Smooth muscle cell (in vitro differentiated cells): ENCODE measurements around the gene TTC39B. TPM values are rescaled to one million over a fixed set of nuclear protein-coding genes. Genes with fewer than 3 reads are reported as not detected.

Source experiments
- DNase-seq: peaks from one replicate; lab custom pipeline; 2025; ENCODE audit not compliant: unreplicated experiment; lab: John Stamatoyannopoulos, UW
- H2AFZ ChIP-seq: fragments of 200-600 bp; sonication (generic); 2 replicates; pipeline ENCODE4 v1.6.0; 2016; ENCODE audit warnings: antibody characterized with exemption, low read depth, mild to moderate bottlenecking
- H3F3A ChIP-seq: fragments of 200-600 bp; sonication (generic); 2 replicates; pipeline ENCODE4 v1.6.0; 2017; ENCODE audit warnings: antibody characterized with exemption, low read depth
- H3K27ac ChIP-seq: fragments of 200-600 bp; sonication (generic); 2 replicates; pipeline ENCODE4 v1.5.1; 2016; ENCODE audit warnings: low read depth, mild to moderate bottlenecking
- H3K27me3 ChIP-seq: fragments of 200-600 bp; sonication (generic); 2 replicates; pipeline ENCODE4 v1.6.1; 2016; ENCODE audit warnings: low read depth, mild to moderate bottlenecking
- H3K36me3 ChIP-seq: fragments of 200-600 bp; sonication (generic); 2 replicates; pipeline ENCODE4 v1.5.1; 2016; ENCODE audit warnings: low read depth
- H3K4me1 ChIP-seq: fragments of 200-600 bp; sonication (generic); 2 replicates; pipeline ENCODE4 v1.5.1; 2016; ENCODE audit warnings: low read depth
- H3K4me2 ChIP-seq: fragments of 200-600 bp; sonication (generic); 2 replicates; pipeline ENCODE4 v1.6.0; 2016; ENCODE audit warnings: mild to moderate bottlenecking
- H3K4me3 ChIP-seq: fragments of 200-600 bp; sonication (generic); 2 replicates; pipeline ENCODE4 v1.5.1; 2016; ENCODE audit warnings: mild to moderate bottlenecking
- H3K79me2 ChIP-seq: fragments of 200-600 bp; sonication (generic); 2 replicates; pipeline ENCODE4 v1.6.0; 2016; ENCODE audit warnings: low read depth, mild to moderate bottlenecking
- H3K9ac ChIP-seq: fragments of 200-600 bp; sonication (generic); 2 replicates; pipeline ENCODE4 v1.6.0; 2016; ENCODE audit warnings: low read depth
- H3K9me3 ChIP-seq: fragments of 200-600 bp; sonication (generic); replicated peaks from 2 replicates; pipeline ENCODE4 v1.5.1; 2016; ENCODE audit warnings: low read depth
- H4K20me1 ChIP-seq: fragments of 200-600 bp; sonication (generic); 2 replicates; pipeline ENCODE4 v1.6.0; 2016; ENCODE audit warnings: low read depth
- WGBS: methylation state at CpG from one replicate; pipeline ENCODE4 v1.1.7; 2016; ENCODE audit warnings: low lambda C conversion rate; 5-methylcytosine and 5-hydroxymethylcytosine counted together
- polyA plus RNA-seq: library from polyadenylated mRNA; unstranded; fragments of >200 nt; fragmentation: Nextera tagmentation; extraction: Ambion mirVana; gene quantifications from 2 replicates; pipeline ENCODE4 v1.2.1, GENCODE V29; 2016
- total RNA-seq: library from RNA; depleted of rRNA; stranded (reverse); fragments of >200 nt; gene quantifications from 2 replicates; pipeline ENCODE4 v1.2.3, GENCODE V29; 2014
- TF ChIP-seq, protein P1 (sequence below): fragments of 200-600 bp; sonication (generic); IDR thresholded peaks from 2 replicates; pipeline ENCODE4 v1.5.1; 2017; ENCODE audit warnings: borderline replicate concordance, mild to moderate bottlenecking, antibody characterized with exemption; ENCODE audit not compliant: insufficient read depth, poor library complexity, severe bottlenecking

TTC39B gene
- total and polyA plus RNA-seq, 2 experiments from 2014 or later = 3.8 to 13.3 TPM

DNA sequence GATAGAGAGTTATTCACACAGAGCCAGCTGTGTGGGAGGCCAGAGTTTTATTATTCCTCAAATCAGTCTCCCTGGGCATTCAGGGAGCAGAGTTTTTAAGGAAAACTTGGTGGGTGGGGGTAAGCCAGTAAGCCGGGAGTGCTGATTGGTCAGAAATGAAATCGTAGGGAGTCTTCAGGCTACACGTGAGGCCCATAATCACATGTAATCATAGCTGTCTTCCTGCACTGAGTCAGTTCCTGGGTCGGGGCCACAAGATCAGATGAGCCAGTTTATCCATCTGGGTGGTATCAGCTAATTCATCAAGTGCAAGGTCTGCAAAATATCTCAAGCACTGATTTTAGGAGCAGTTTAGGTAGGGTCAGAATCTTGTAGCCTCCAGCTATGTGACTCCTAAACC is 10.8 kb upstream of the TTC39B start:
- Histone ChIP-seq H3K4me2 (peak overlapping the region; percentile 31), H3K4me1 (no peaks in the 10 kb centered on the region), H3K9me3 (no peaks in the 10 kb centered on the region), H2AFZ (no peak overlapping the region), H3K36me3 (no peaks in the 10 kb centered on the region), H3K27ac (peak overlapping the region; percentile 49), H3K27me3 (no peaks in the 10 kb centered on the region), H3K4me3 (no peak overlapping the region), H3K9ac (no peak overlapping the region), H3F3A (no peaks in the 10 kb centered on the region), H4K20me1 (no peaks in the 10 kb centered on the region), H3K79me2 (no peaks in the 10 kb centered on the region)
- TF ChIP-seq, protein P1, sequence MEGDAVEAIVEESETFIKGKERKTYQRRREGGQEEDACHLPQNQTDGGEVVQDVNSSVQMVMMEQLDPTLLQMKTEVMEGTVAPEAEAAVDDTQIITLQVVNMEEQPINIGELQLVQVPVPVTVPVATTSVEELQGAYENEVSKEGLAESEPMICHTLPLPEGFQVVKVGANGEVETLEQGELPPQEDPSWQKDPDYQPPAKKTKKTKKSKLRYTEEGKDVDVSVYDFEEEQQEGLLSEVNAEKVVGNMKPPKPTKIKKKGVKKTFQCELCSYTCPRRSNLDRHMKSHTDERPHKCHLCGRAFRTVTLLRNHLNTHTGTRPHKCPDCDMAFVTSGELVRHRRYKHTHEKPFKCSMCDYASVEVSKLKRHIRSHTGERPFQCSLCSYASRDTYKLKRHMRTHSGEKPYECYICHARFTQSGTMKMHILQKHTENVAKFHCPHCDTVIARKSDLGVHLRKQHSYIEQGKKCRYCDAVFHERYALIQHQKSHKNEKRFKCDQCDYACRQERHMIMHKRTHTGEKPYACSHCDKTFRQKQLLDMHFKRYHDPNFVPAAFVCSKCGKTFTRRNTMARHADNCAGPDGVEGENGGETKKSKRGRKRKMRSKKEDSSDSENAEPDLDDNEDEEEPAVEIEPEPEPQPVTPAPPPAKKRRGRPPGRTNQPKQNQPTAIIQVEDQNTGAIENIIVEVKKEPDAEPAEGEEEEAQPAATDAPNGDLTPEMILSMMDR = no peak
- 25% methylated on average over 4 of the region's 4 CpGs for WGBS
- no peak for DNase-seq

DNA sequence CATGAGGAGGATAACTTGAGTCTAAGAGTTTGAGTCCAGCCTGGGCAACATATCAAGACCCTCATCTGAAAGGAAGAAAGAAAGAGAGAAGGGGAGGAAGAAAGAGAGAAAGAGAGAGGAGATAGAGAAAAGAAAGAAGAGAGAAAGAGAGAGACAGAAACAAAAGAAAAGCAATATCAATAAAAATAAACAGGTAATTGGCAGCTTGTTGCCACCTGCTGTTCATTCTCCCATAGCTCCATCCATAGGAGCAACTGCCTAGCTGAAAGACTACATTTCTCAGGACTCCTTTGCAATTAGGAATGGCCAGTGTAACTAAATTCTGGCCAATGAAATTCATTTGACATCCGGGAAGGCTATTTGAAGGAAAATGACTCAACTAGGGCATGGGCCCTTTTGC is 4.6 kb upstream of the TTC39B start:
- no peak for DNase-seq
- TF ChIP-seq, protein P1 = no peak
- H3F3A ChIP-seq = peaks cover 5% of the 10 kb centered on the region
- no peaks in the 10 kb centered on the region for H3K4me1 ChIP-seq
- H3K9me3 ChIP-seq = no peaks in the 10 kb centered on the region
- no peaks in the 10 kb centered on the region for H3K79me2 ChIP-seq
- no peak overlapping the region for H3K27ac ChIP-seq
- no peak overlapping the region for H3K9ac ChIP-seq
- H2AFZ ChIP-seq = no peak overlapping the region
- no peaks in the 10 kb centered on the region for H3K36me3 ChIP-seq
- H4K20me1 ChIP-seq = no peaks in the 10 kb centered on the region
- H3K27me3 ChIP-seq = no peaks in the 10 kb centered on the region
- no peak overlapping the region for H3K4me3 ChIP-seq
- WGBS = 83% methylated on average over 1 of the region's 1 CpG
- no peak overlapping the region for H3K4me2 ChIP-seq

DNA sequence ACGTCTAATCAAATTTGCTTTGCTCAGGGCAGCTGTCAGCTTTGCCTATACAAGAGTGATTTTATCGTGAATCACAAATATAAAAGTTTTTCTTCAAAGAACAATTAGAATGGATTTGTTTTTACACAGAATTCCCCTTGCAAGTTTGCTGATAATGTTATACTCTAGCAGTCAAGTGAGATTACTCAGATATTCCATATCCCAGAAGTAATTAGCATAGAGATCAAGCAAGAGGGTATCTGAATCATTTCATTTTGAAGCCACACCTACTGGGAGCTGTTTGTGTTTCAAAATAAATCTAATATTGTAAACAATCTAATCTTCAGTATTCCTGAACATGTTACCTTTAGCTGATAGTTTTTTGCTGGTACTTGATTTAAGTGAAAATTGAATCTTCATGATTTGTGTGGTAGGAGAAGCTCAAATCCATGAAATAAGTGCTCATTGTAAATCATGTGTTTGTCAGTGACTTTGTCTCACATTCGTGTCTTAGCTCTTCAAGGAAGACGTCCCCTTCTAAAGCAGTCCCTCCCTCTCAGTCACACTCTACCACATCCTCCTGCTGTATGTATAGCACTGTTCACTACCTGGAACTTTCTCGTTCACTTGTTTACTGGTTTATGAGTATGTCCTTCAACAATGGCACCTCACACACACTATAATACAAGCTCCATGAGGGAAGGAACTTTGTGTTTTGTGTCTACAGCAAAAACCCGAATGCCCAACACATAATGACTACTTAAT is 3.3 kb upstream of the TTC39B start:
- no peak for DNase-seq
- WGBS = 85% methylated on average over 6 of the region's 6 CpGs
- H3K9me3 ChIP-seq = no peaks in the 10 kb centered on the region
- no peaks in the 10 kb centered on the region for H4K20me1 ChIP-seq
- no peak overlapping the region for H3K9ac ChIP-seq
- H3K27me3 ChIP-seq = no peaks in the 10 kb centered on the region
- no peak overlapping the region for H3K4me3 ChIP-seq
- H3F3A ChIP-seq = peaks cover 5% of the 10 kb centered on the region
- H3K27ac ChIP-seq = no peak overlapping the region
- no peaks in the 10 kb centered on the region for H3K4me1 ChIP-seq
- H3K36me3 ChIP-seq = no peaks in the 10 kb centered on the region
- H3K79me2 ChIP-seq = peaks cover under 1% of the 10 kb centered on the region
- H2AFZ ChIP-seq = no peak overlapping the region
- no peak overlapping the region for H3K4me2 ChIP-seq
- TF ChIP-seq, protein P1 = no peak

DNA sequence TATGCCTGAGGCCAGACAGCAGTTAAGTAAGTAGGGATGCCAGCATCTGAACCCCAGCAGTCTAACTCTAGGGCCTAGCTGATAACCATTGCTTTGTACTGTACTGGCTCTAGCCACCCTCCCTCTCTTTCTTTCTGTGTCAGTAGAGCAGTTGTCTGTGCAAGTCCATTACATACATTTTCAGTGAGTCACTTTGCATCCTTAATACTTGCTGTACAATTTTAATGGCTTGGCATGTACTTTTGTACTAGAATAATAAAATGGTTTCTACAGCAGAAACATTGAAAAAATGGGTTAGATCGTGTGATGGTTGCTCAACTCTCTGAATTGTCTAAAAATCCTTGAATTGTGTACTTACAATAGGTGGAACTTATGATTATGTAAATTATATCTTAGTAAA is 1.5 kb upstream of the TTC39B start:
- Histone ChIP-seq H3K36me3 (no peaks in the 10 kb centered on the region), H2AFZ (no peak overlapping the region), H3K9me3 (no peaks in the 10 kb centered on the region), H3K4me1 (no peaks in the 10 kb centered on the region), H3K9ac (no peak overlapping the region), H3F3A (peaks cover 5% of the 10 kb centered on the region), H3K4me3 (no peak overlapping the region), H3K4me2 (no peak overlapping the region), H3K27ac (peak overlapping the region; percentile 12), H3K27me3 (no peaks in the 10 kb centered on the region), H4K20me1 (no peaks in the 10 kb centered on the region), H3K79me2 (peaks cover 18% of the 10 kb centered on the region)
- 32% methylated on average over 1 of the region's 1 CpG for WGBS
- TF ChIP-seq, protein P1 = no peak
- no peak for DNase-seq
